ENCODE measurements around the gene IQCF5. TPM values are rescaled to one million over a fixed set of nuclear protein-coding genes. Genes with fewer than 3 reads are reported as not detected.

IQCF5 gene
- total and polyA plus RNA-seq, 7 experiments from 2014 or later = not detected

- intact Hi-C loops (cut with micrococcal nuclease) = no loop called here
- H3K9me3 ChIP-seq (ENCODE audit: control insufficient read depth in 2 of 3, low read length in 3 of 3) = no peaks in the 10 kb centered on the region
- Mint-ChIP-seq H3K36me3 (no peaks in the 10 kb centered on the region), H3K27me3 (peaks cover 5 to 24% (median 16%) of the 10 kb centered on the region in 5 donors), H3K4me3 (no peak overlapping the region), H3K9me3 (no peaks in the 10 kb centered on the region), H3K4me1 (peaks cover 0 to 16% (median 8%) of the 10 kb centered on the region in 7 donors), H3K27ac (no peak overlapping the region)
- H3K27me3 ChIP-seq (ENCODE audit: control insufficient read depth in 2 of 2, insufficient read depth in 2 of 2, low read length in 2 of 2) = peaks cover 0 to 3% of the 10 kb centered on the region in 2 donors
- no peak overlapping the region for H3K4me3 ChIP-seq (ENCODE audit: low read length)
- no peak for ATAC-seq
- no peak overlapping the region for H3K27ac ChIP-seq (ENCODE audit: low read depth, low read length)
- DNase-seq = no peak
- ChIA-PET POLR2A (no interaction called here), CTCF (interaction anchor here (0.6 kb wide), 1 partner anchor 790 kb away, joined by 3 read pairs; no protein-coding TSS in a partner anchor)
- no peaks in the 10 kb centered on the region for H3K36me3 ChIP-seq (ENCODE audit: control insufficient read depth in 2 of 3, insufficient read depth in 3 of 3, low read length in 3 of 3)
- no peaks in the 10 kb centered on the region for H3K4me1 ChIP-seq (ENCODE audit: control insufficient read depth in 2 of 2, insufficient read depth in 2 of 2, low read length in 2 of 2)
Measured at GRCh38 chr3:51888463-51889105, 13.2 kb upstream of the IQCF5 start.

- H3K36me3 ChIP-seq (ENCODE audit: control insufficient read depth in 2 of 3, insufficient read depth in 3 of 3, low read length in 3 of 3) = no peaks in the 10 kb centered on the region
- ChIA-PET POLR2A (interaction anchor here (0.5 kb wide), 1 partner anchor 28 kb away, joined by 3 read pairs; no protein-coding TSS in a partner anchor), CTCF (no interaction called here)
- no peaks in the 10 kb centered on the region for H3K36me3 Mint-ChIP-seq
- ATAC-seq (no peak), DNase-seq (no peak)
- no peak overlapping the region for H3K27ac ChIP-seq (ENCODE audit: low read depth, low read length)
- H3K4me3 Mint-ChIP-seq = no peak overlapping the region
- no peak overlapping the region for H3K27ac Mint-ChIP-seq
- no peaks in the 10 kb centered on the region for H3K4me1 ChIP-seq (ENCODE audit: control insufficient read depth in 2 of 2, insufficient read depth in 2 of 2, low read length in 2 of 2)
- no peaks in the 10 kb centered on the region for H3K9me3 ChIP-seq (ENCODE audit: control insufficient read depth in 2 of 3, low read length in 3 of 3)
- no peaks in the 10 kb centered on the region for H3K9me3 Mint-ChIP-seq
- H3K4me3 ChIP-seq (ENCODE audit: low read length) = no peak overlapping the region
- H3K4me1 Mint-ChIP-seq = peaks cover 0 to 16% (median 8%) of the 10 kb centered on the region in 7 donors
- intact Hi-C loops (cut with micrococcal nuclease) = no loop called here
- peaks cover 0 to 3% of the 10 kb centered on the region in 2 donors for H3K27me3 ChIP-seq (ENCODE audit: control insufficient read depth in 2 of 2, insufficient read depth in 2 of 2, low read length in 2 of 2)
- H3K27me3 Mint-ChIP-seq = peaks cover 5 to 26% (median 15%) of the 10 kb centered on the region in 5 donors
Measured at GRCh38 chr3:51887620-51888019, 12.2 kb upstream of the IQCF5 start.

GRCh38 chr3:51886447-51886846 lies 11.0 kb upstream of the IQCF5 start:
- DNase-seq (no peak), ATAC-seq (no peak)
- ChIA-PET CTCF (no interaction called here), POLR2A (no interaction called here)
- Mint-ChIP-seq H3K9me3 (no peaks in the 10 kb centered on the region), H3K27me3 (peaks cover 5 to 36% (median 8%) of the 10 kb centered on the region in 5 donors), H3K36me3 (no peaks in the 10 kb centered on the region), H3K4me1 (peaks cover 0 to 9% (median 2%) of the 10 kb centered on the region in 7 donors), H3K27ac (no peak overlapping the region), H3K4me3 (no peak overlapping the region)
- Histone ChIP-seq H3K27ac (ENCODE audit: low read depth, low read length) (no peak overlapping the region), H3K9me3 (ENCODE audit: control insufficient read depth in 2 of 3, low read length in 3 of 3) (no peaks in the 10 kb centered on the region), H3K27me3 (ENCODE audit: control insufficient read depth in 2 of 2, insufficient read depth in 2 of 2, low read length in 2 of 2) (peaks cover 0 to 3% of the 10 kb centered on the region in 2 donors), H3K36me3 (ENCODE audit: control insufficient read depth in 2 of 3, insufficient read depth in 3 of 3, low read length in 3 of 3) (no peaks in the 10 kb centered on the region), H3K4me3 (ENCODE audit: low read length) (no peak overlapping the region), H3K4me1 (ENCODE audit: control insufficient read depth in 2 of 2, insufficient read depth in 2 of 2, low read length in 2 of 2) (no peaks in the 10 kb centered on the region)
- intact Hi-C loops (cut with micrococcal nuclease) = no loop called here

GRCh38 chr3:51879937-51880336 lies 4.5 kb upstream of the IQCF5 start:
- Histone ChIP-seq H3K27ac (ENCODE audit: low read depth, low read length) (no peak overlapping the region), H3K4me1 (ENCODE audit: control insufficient read depth in 2 of 2, insufficient read depth in 2 of 2, low read length in 2 of 2) (no peaks in the 10 kb centered on the region), H3K36me3 (ENCODE audit: control insufficient read depth in 2 of 3, insufficient read depth in 3 of 3, low read length in 3 of 3) (no peaks in the 10 kb centered on the region), H3K27me3 (ENCODE audit: control insufficient read depth in 2 of 2, insufficient read depth in 2 of 2, low read length in 2 of 2) (no peaks in the 10 kb centered on the region), H3K4me3 (ENCODE audit: low read length) (no peak overlapping the region), H3K9me3 (ENCODE audit: control insufficient read depth in 2 of 3, low read length in 3 of 3) (no peaks in the 10 kb centered on the region)
- no peak overlapping the region for H3K27ac Mint-ChIP-seq
- H3K4me1 Mint-ChIP-seq = peaks cover 0 to 2% (median 0%) of the 10 kb centered on the region in 7 donors
- ChIA-PET CTCF (no interaction called here), POLR2A (no interaction called here)
- intact Hi-C loops (cut with micrococcal nuclease) = no loop called here
- no peak overlapping the region for H3K4me3 Mint-ChIP-seq
- no peak for DNase-seq
- peaks cover 10 to 24% (median 18%) of the 10 kb centered on the region in 5 donors for H3K27me3 Mint-ChIP-seq
- peaks cover 0 to 5% (median 0%) of the 10 kb centered on the region in 11 donors for H3K9me3 Mint-ChIP-seq
- H3K36me3 Mint-ChIP-seq = no peaks in the 10 kb centered on the region
- no peak for ATAC-seq

- H3K4me3 Mint-ChIP-seq = no peak overlapping the region
- ChIA-PET POLR2A (no interaction called here), CTCF (no interaction called here)
- H3K9me3 ChIP-seq (ENCODE audit: control insufficient read depth in 2 of 3, low read length in 3 of 3) = no peaks in the 10 kb centered on the region
- H3K27ac ChIP-seq (ENCODE audit: low read depth, low read length) = no peak overlapping the region
- H3K27ac Mint-ChIP-seq = no peak overlapping the region
- intact Hi-C loops (cut with micrococcal nuclease) = no loop called here
- H3K4me1 Mint-ChIP-seq = peaks cover 0 to 2% (median 0%) of the 10 kb centered on the region in 7 donors
- H3K4me1 ChIP-seq (ENCODE audit: control insufficient read depth in 2 of 2, insufficient read depth in 2 of 2, low read length in 2 of 2) = no peaks in the 10 kb centered on the region
- peaks cover 0 to 5% (median 0%) of the 10 kb centered on the region in 11 donors for H3K9me3 Mint-ChIP-seq
- H3K36me3 Mint-ChIP-seq = no peaks in the 10 kb centered on the region
- DNase-seq (no peak), ATAC-seq (no peak)
- no peaks in the 10 kb centered on the region for H3K27me3 ChIP-seq (ENCODE audit: control insufficient read depth in 2 of 2, insufficient read depth in 2 of 2, low read length in 2 of 2)
- no peaks in the 10 kb centered on the region for H3K36me3 ChIP-seq (ENCODE audit: control insufficient read depth in 2 of 3, insufficient read depth in 3 of 3, low read length in 3 of 3)
- no peak overlapping the region for H3K4me3 ChIP-seq (ENCODE audit: low read length)
- peaks cover 3 to 18% (median 16%) of the 10 kb centered on the region in 5 donors for H3K27me3 Mint-ChIP-seq
Measured at GRCh38 chr3:51876186-51876585, 785 bp upstream of the IQCF5 start.

GRCh38 chr3:51874889-51875288 lies 512 bp downstream of the IQCF5 start:
- Mint-ChIP-seq H3K4me1 (peaks cover 0 to 3% (median 0%) of the 10 kb centered on the region in 7 donors), H3K36me3 (no peaks in the 10 kb centered on the region), H3K9me3 (peaks cover 0 to 1% (median 0%) of the 10 kb centered on the region in 11 donors), H3K27ac (peak overlapping the region in 1 of 9 donors; percentile 26), H3K27me3 (peaks cover 10 to 21% (median 14%) of the 10 kb centered on the region in 5 donors), H3K4me3 (no peak overlapping the region)
- Histone ChIP-seq H3K27me3 (ENCODE audit: control insufficient read depth in 2 of 2, insufficient read depth in 2 of 2, low read length in 2 of 2) (no peaks in the 10 kb centered on the region), H3K36me3 (ENCODE audit: control insufficient read depth in 2 of 3, insufficient read depth in 3 of 3, low read length in 3 of 3) (no peaks in the 10 kb centered on the region), H3K4me1 (ENCODE audit: control insufficient read depth in 2 of 2, insufficient read depth in 2 of 2, low read length in 2 of 2) (no peaks in the 10 kb centered on the region), H3K4me3 (ENCODE audit: low read length) (no peak overlapping the region), H3K9me3 (ENCODE audit: control insufficient read depth in 2 of 3, low read length in 3 of 3) (no peaks in the 10 kb centered on the region), H3K27ac (ENCODE audit: low read depth, low read length) (no peak overlapping the region)
- intact Hi-C loops (cut with micrococcal nuclease) = no loop called here
- POLR2A ChIA-PET = no interaction called here
- DNase-seq (no peak), ATAC-seq (no peak)
- CTCF ChIA-PET = no interaction called here

GRCh38 chr3:51874411-51874810 lies 990 bp downstream of the IQCF5 start:
- ChIA-PET POLR2A (no interaction called here), CTCF (no interaction called here)
- H3K36me3 ChIP-seq (ENCODE audit: control insufficient read depth in 2 of 3, insufficient read depth in 3 of 3, low read length in 3 of 3) = no peaks in the 10 kb centered on the region
- Mint-ChIP-seq H3K4me3 (no peak overlapping the region), H3K4me1 (peaks cover 0 to 3% (median 0%) of the 10 kb centered on the region in 7 donors), H3K27me3 (peaks cover 10 to 20% (median 14%) of the 10 kb centered on the region in 5 donors), H3K27ac (peak overlapping the region in 1 of 9 donors; percentile 26), H3K9me3 (peaks cover 0 to 1% (median 0%) of the 10 kb centered on the region in 11 donors), H3K36me3 (no peaks in the 10 kb centered on the region)
- H3K9me3 ChIP-seq (ENCODE audit: control insufficient read depth in 2 of 3, low read length in 3 of 3) = no peaks in the 10 kb centered on the region
- DNase-seq (no peak), ATAC-seq (no peak)
- no peak overlapping the region for H3K4me3 ChIP-seq (ENCODE audit: low read length)
- no peak overlapping the region for H3K27ac ChIP-seq (ENCODE audit: low read depth, low read length)
- intact Hi-C loops (cut with micrococcal nuclease) = no loop called here
- peaks cover 0 to 1% of the 10 kb centered on the region in 2 donors for H3K27me3 ChIP-seq (ENCODE audit: control insufficient read depth in 2 of 2, insufficient read depth in 2 of 2, low read length in 2 of 2)
- no peaks in the 10 kb centered on the region for H3K4me1 ChIP-seq (ENCODE audit: control insufficient read depth in 2 of 2, insufficient read depth in 2 of 2, low read length in 2 of 2)
